ENCODE measurements around the gene AP2A2. TPM values are rescaled to one million over a fixed set of nuclear protein-coding genes. Genes with fewer than 3 reads are reported as not detected.

The AP2A2 gene
- total RNA-seq, 1 experiment from 2014 or later: 55.5 TPM

DNA sequence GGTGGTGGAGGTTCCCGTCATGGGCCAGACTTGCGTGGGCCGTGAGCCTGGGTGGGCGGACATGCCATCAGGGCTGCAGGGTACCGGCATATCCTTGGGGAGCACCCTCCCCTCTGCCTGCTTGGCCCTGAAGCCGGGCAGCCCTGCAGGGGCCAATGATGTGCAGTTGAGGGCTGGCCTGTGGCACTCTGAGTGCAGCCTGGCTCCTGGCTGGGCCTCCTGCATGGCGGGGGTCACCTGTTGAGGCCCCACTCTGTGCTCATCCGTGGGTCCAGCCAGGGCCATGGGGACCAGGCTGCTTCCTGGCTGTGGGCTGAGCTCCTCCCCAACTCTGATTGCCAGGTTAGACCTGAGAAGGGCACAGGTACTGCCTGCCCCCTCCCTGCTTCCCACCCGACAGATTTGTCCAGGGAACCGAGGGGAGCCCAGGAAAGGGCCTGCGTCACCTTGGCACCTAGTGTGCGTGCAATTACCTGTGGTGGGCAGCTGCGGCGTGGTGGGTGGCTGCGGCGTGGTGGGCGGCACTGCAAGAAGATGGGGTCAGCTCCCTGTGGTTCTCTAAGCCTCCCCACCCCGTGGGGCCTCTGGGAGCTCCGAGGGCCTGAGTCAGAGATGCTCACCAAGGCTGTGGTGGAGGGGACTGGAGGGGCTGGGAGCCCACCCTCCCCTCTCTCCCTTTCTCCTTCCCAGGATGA, 94.7 kb downstream of the AP2A2 start (continued):
- no peak for TF ChIP-seq FOSL1 (IDR thresholded peaks at IDR 0.05; ENCODE audit: low read depth)
- TF ChIP-seq, protein P1, sequence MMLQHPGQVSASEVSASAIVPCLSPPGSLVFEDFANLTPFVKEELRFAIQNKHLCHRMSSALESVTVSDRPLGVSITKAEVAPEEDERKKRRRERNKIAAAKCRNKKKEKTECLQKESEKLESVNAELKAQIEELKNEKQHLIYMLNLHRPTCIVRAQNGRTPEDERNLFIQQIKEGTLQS (IDR thresholded peaks at IDR 0.05): no peak
- no peak for TF ChIP-seq EGR1 (IDR thresholded peaks at IDR 0.05; ENCODE audit: low read depth)
- TF ChIP-seq MAX (IDR thresholded peaks at IDR 0.05): no peak
- no peak for TF ChIP-seq CBX3 (IDR thresholded peaks at IDR 0.05; ENCODE audit: low read depth)
- no peak for TF ChIP-seq YY1 (IDR thresholded peaks at IDR 0.05; ENCODE audit: extremely low read depth, insufficient replicate concordance, low read depth, low read length)
- no peak for TF ChIP-seq ELF1 (IDR thresholded peaks at IDR 0.05; ENCODE audit: borderline replicate concordance, low read depth)

- DNase-seq (ENCODE audit: low read depth, low spot score) (no peak), ATAC-seq (no peak)
- Histone ChIP-seq H3K4me2 (ENCODE audit: low read length) (no peak overlapping the region), H3K79me2 (ENCODE audit: insufficient read depth, low read length) (no peaks in the 10 kb centered on the region), H3K36me3 (ENCODE audit: control insufficient read depth in 1 of 2, insufficient read depth in 2 of 2, low read length in 2 of 2) (no peaks in the 10 kb centered on the region), H3K4me1 (ENCODE audit: control insufficient read depth in 1 of 2, insufficient read depth in 2 of 2, low read length in 2 of 2) (no peaks in the 10 kb centered on the region), H3K4me3 (replicated peaks in 1 of 2; ENCODE audit: low read depth in 1 of 2, low read length in 2 of 2) (no peak overlapping the region), H3K27me3 (ENCODE audit: insufficient read depth, low read length) (no peaks in the 10 kb centered on the region), H3K9me2 (ENCODE audit: insufficient read depth) (no peaks in the 10 kb centered on the region), H2AFZ (ENCODE audit: low read depth, low read length, poor library complexity, severe bottlenecking) (no peak overlapping the region), H3K9me3 (ENCODE audit: control insufficient read depth in 1 of 2, insufficient read depth in 1 of 2, low read depth in 1 of 2, low read length in 2 of 2) (no peaks in the 10 kb centered on the region), H3K27ac (ENCODE audit: low read depth, low read length) (no peak overlapping the region), H3K9ac (ENCODE audit: low read length) (no peak overlapping the region), H4K20me1 (ENCODE audit: insufficient read depth) (no peaks in the 10 kb centered on the region)
- ChIA-PET RAD21 (ENCODE audit: low non-redundant PET in 1 of 2, low total read pairs in 2 of 2, uncharacterized antibody in 2 of 2, unreplicated experiment in 2 of 2) (no interaction called here), POLR2A (no interaction called here), CTCF (no interaction called here)
- intact Hi-C loops (cut with micrococcal nuclease): no loop called here
- TF ChIP-seq, protein P2, sequence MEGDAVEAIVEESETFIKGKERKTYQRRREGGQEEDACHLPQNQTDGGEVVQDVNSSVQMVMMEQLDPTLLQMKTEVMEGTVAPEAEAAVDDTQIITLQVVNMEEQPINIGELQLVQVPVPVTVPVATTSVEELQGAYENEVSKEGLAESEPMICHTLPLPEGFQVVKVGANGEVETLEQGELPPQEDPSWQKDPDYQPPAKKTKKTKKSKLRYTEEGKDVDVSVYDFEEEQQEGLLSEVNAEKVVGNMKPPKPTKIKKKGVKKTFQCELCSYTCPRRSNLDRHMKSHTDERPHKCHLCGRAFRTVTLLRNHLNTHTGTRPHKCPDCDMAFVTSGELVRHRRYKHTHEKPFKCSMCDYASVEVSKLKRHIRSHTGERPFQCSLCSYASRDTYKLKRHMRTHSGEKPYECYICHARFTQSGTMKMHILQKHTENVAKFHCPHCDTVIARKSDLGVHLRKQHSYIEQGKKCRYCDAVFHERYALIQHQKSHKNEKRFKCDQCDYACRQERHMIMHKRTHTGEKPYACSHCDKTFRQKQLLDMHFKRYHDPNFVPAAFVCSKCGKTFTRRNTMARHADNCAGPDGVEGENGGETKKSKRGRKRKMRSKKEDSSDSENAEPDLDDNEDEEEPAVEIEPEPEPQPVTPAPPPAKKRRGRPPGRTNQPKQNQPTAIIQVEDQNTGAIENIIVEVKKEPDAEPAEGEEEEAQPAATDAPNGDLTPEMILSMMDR (IDR thresholded peaks at IDR 0.05 in 2 of 3, conservative IDR thresholded peaks at IDR 0.05 in 1 of 3; ENCODE audit: borderline replicate concordance in 1 of 3, insufficient read depth in 1 of 3, low read depth in 2 of 3, low read length in 2 of 3): no peak
- TF ChIP-seq EGR1 (IDR thresholded peaks at IDR 0.05; ENCODE audit: low read depth): no peak
- no peak for TF ChIP-seq TCF7L2 (IDR thresholded peaks at IDR 0.05; ENCODE audit: borderline replicate concordance, extremely low read depth, insufficient read depth, insufficient read length)
- TF ChIP-seq ZNF274 (IDR thresholded peaks at IDR 0.05; ENCODE audit: low read depth, low read length): no peak
- no peak for TF ChIP-seq YY1 (IDR thresholded peaks at IDR 0.05; ENCODE audit: extremely low read depth, insufficient replicate concordance, low read depth, low read length)
- no peak for TF ChIP-seq SIN3A (IDR thresholded peaks at IDR 0.05; ENCODE audit: low read depth)
- no peak for TF ChIP-seq ZFX (IDR thresholded peaks at IDR 0.05)
- TF ChIP-seq EZH2phosphoT487 (IDR thresholded peaks at IDR 0.05; ENCODE audit: borderline replicate concordance): no peak
- TF ChIP-seq SP1 (IDR thresholded peaks at IDR 0.05; ENCODE audit: low read depth): no peak
- TF ChIP-seq, protein P1 (IDR thresholded peaks at IDR 0.05): no peak
- no peak for TF ChIP-seq CBX3 (IDR thresholded peaks at IDR 0.05; ENCODE audit: low read depth)
- no peak for TF ChIP-seq CEBPB (IDR thresholded peaks at IDR 0.05; ENCODE audit: low read depth)
- no peak for TF ChIP-seq ZBTB33 (IDR thresholded peaks at IDR 0.05; ENCODE audit: extremely low read depth, insufficient replicate concordance, low read length)
- no peak for TF ChIP-seq RAD21 (IDR thresholded peaks at IDR 0.05; ENCODE audit: low read depth)
- no peak for TF ChIP-seq POLR2A (IDR thresholded peaks at IDR 0.05; ENCODE audit: borderline replicate concordance, extremely low read depth, insufficient read depth, insufficient read length)
- TF ChIP-seq MAX (IDR thresholded peaks at IDR 0.05): no peak
- no peak for TF ChIP-seq POLR2AphosphoS5 (IDR thresholded peaks at IDR 0.05; ENCODE audit: low read depth, low read length)
- BruUV-seq (replicated peaks): no TSS peak
These were observed 96.7 kb downstream of the AP2A2 start for GRCh38 chr11:1022411-1022810.
